Parathyroid adenoma (tissue), 2 donors: ENCODE results near the gene SCYL3.

ENCODE experiments used
- H2AFZ ChIP-seq: fragments of 300-600 bp; sonication (generic); one replicate; pipeline ENCODE4 v1.7.0; 2017; ENCODE audit warnings: antibody characterized with exemption, mild to moderate bottlenecking
- H3K27ac ChIP-seq: fragments of 300-600 bp; sonication (generic); one replicate; pipeline ENCODE4 v1.7.0; 2017
- H3K27me3 ChIP-seq: fragments of 300-600 bp; sonication (generic); one replicate; pipeline ENCODE4 v1.7.0; 2017; ENCODE audit warnings: low read length; ENCODE audit not compliant: control insufficient read depth, insufficient read depth
- H3K36me3 ChIP-seq: fragments of 300-600 bp; sonication (generic); one replicate; pipeline ENCODE4 v1.7.0; 2017; ENCODE audit warnings: low read length; ENCODE audit not compliant: control insufficient read depth, insufficient read depth
- H3K4me1 ChIP-seq: fragments of 300-600 bp; sonication (generic); one replicate; pipeline ENCODE4 v1.7.0; 2017; ENCODE audit warnings: control low read depth
- H3K4me2 ChIP-seq: fragments of 300-600 bp; sonication (generic); one replicate; pipeline ENCODE4 v1.7.0; 2017; ENCODE audit warnings: low read length
- H3K4me3 ChIP-seq: fragments of 300-600 bp; sonication (generic); one replicate; pipeline ENCODE4 v1.7.0; 2017; ENCODE audit warnings: low read depth, low read length
- H3K79me2 ChIP-seq: fragments of 300-600 bp; sonication (generic); one replicate; pipeline ENCODE4 v1.7.0; 2017; ENCODE audit warnings: control low read depth
- H3K9ac ChIP-seq: fragments of 300-600 bp; sonication (generic); one replicate; pipeline ENCODE4 v1.7.0; 2017; ENCODE audit warnings: mild to moderate bottlenecking
- H3K9me3 ChIP-seq: fragments of 300-600 bp; sonication (generic); one replicate; pipeline ENCODE4 v1.7.0; 2017; ENCODE audit warnings: low read length; ENCODE audit not compliant: control insufficient read depth
- TF ChIP-seq, protein P1 (sequence below): fragments of 300-600 bp; sonication (generic); IDR thresholded peaks from one replicate; pipeline ENCODE4 v1.7.0; 2017; ENCODE audit warnings: antibody characterized with exemption, mild to moderate bottlenecking
- donor health status: primary hyperparathyroidism.

Gene SCYL3

DNA sequence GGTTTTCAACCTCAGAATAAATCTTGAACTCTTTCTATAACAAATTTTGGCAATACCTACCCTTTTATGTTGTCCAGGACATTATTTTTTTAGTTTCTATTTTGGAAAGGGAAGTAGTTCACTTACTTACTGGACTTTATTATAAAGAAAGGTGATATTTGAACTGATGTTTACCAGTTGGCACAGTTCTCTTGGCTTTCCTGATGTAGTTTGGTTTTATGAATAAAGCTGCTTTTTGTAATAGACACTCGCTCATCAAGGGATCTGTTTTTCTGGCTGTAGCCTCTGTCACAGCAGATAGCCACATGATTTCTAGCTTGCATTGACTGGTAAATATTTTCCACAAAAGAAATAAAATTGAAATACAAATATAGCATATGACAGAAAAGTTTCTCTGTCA lies 58.0 kb downstream of the SCYL3 start:
- TF ChIP-seq, protein P1, sequence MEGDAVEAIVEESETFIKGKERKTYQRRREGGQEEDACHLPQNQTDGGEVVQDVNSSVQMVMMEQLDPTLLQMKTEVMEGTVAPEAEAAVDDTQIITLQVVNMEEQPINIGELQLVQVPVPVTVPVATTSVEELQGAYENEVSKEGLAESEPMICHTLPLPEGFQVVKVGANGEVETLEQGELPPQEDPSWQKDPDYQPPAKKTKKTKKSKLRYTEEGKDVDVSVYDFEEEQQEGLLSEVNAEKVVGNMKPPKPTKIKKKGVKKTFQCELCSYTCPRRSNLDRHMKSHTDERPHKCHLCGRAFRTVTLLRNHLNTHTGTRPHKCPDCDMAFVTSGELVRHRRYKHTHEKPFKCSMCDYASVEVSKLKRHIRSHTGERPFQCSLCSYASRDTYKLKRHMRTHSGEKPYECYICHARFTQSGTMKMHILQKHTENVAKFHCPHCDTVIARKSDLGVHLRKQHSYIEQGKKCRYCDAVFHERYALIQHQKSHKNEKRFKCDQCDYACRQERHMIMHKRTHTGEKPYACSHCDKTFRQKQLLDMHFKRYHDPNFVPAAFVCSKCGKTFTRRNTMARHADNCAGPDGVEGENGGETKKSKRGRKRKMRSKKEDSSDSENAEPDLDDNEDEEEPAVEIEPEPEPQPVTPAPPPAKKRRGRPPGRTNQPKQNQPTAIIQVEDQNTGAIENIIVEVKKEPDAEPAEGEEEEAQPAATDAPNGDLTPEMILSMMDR, result no peak
- Histone ChIP-seq H3K9ac (no peak overlapping the region), H3K4me2 (no peak overlapping the region), H2AFZ (no peak overlapping the region), H3K9me3 (peaks cover 3% of the 10 kb centered on the region), H3K4me3 (no peak overlapping the region), H3K27me3 (no peaks in the 10 kb centered on the region), H3K79me2 (peaks cover 12% of the 10 kb centered on the region), H3K27ac (peak overlapping the region; percentile 89), H3K36me3 (no peaks in the 10 kb centered on the region), H3K4me1 (peaks cover 4% of the 10 kb centered on the region)

DNA sequence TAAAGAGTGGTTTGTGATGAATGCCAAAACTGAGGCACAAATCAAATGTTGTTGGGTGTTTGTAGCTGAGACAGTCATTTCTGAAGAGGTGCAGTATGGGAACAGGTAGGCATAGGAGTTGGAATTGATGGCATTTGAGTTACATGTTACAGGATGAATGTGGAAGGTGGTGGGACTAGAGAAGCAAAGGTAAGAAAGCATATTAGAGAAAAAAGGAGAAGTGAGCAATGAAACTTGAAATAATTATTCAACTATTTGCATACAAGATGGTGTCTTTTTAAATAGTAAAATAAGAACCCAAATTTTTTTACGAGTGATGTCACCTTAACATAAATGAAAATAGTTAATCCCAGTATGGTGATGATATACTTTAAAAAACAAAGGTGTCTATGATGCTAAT lies 58.8 kb downstream of the SCYL3 start:
- Histone ChIP-seq H3K27ac (no peak overlapping the region), H3K36me3 (no peaks in the 10 kb centered on the region), H3K79me2 (peaks cover 10% of the 10 kb centered on the region), H3K27me3 (no peaks in the 10 kb centered on the region), H3K9ac (no peak overlapping the region), H2AFZ (no peak overlapping the region), H3K9me3 (peaks cover 3% of the 10 kb centered on the region), H3K4me1 (peaks cover 4% of the 10 kb centered on the region), H3K4me3 (no peak overlapping the region), H3K4me2 (no peak overlapping the region)
- TF ChIP-seq, protein P1, result no peak

DNA sequence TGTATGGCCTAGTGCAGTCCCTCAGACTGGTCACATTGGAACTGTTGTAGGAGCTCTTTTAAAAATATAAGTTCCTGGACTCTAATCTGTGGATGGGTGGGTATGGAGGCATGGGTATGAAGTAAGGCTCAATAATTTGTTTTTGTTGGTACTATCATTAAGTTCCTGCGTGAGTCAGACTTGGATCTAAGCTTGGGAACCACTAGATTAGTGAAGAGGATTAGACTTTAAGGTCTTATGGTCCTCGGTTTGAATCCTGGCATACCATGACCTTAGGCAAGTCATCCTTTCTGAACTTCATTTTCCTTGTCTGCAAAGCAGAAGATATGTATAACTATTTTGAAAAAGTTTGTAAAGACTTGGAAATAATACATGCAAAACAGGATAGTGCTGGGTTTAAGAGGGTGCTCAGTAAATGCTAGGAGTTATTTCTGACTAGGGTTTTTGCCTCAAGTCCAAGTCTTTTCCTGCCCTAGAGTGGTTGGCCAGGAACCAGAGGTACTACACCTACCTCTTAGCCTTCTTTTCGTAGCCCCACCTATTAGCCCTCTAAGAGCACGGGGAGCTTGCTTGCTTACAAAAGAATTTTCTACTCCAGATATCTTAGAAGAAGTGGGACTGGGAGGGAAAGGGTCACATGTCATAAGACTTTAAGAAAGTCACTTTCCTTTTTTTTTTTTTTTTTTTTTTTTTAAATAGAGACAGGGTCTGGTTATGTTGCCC lies 60.4 kb downstream of the SCYL3 start:
- TF ChIP-seq, protein P1, result no peak
- H3K9ac ChIP-seq, result no peak overlapping the region
- no peak overlapping the region for H3K4me3 ChIP-seq
- no peak overlapping the region for H3K27ac ChIP-seq
- no peaks in the 10 kb centered on the region for H3K27me3 ChIP-seq
- no peak overlapping the region for H2AFZ ChIP-seq
- H3K79me2 ChIP-seq, result peaks cover 2% of the 10 kb centered on the region
- no peaks in the 10 kb centered on the region for H3K36me3 ChIP-seq
- H3K9me3 ChIP-seq, result no peaks in the 10 kb centered on the region
- peaks cover 4% of the 10 kb centered on the region for H3K4me1 ChIP-seq
- no peak overlapping the region for H3K4me2 ChIP-seq

DNA sequence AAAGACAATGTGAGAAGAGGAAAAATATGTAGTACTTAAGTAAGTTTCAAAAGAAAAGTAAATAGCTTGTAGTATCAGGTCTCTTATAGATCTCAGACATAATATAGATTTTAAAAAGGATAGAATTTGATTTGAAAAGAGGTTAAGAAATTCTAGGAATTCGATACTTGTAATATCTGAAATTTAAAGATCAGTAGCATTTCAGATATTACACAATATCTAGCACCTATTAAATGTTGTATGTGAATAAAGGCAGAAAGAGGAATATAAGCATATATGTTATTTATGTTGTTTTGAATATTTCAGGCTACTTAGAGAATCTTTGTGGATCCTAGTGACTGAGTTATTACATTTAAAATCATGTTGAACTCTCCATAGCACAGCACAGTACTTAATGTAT lies 64.0 kb downstream of the SCYL3 start:
- Histone ChIP-seq H3K4me3 (no peak overlapping the region), H3K4me1 (no peaks in the 10 kb centered on the region), H3K36me3 (no peaks in the 10 kb centered on the region), H3K9me3 (no peaks in the 10 kb centered on the region), H3K9ac (no peak overlapping the region), H2AFZ (no peak overlapping the region), H3K27me3 (no peaks in the 10 kb centered on the region), H3K4me2 (no peak overlapping the region), H3K79me2 (no peaks in the 10 kb centered on the region), H3K27ac (no peak overlapping the region)
- TF ChIP-seq, protein P1, result no peak

DNA sequence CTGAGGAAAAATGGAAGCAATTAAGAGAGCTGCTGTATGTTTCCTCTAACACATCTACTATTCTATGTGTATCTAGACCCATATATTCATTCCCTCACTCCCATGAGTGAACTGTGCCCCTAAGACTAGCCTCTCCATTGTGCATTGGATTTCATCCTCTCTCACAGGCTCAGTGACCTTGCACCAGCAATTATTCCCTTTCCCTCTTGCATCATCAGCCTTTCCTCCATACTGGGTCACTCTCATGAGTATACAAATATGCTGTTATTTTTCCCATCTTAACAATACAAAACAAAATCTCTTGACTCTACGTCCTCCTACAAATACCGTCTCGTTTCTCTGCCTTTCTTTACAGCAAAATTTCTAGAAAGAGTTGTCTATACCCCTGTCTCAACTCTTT lies 69.5 kb downstream of the SCYL3 start:
- no peaks in the 10 kb centered on the region for H3K9me3 ChIP-seq
- H2AFZ ChIP-seq, result no peak overlapping the region
- no peaks in the 10 kb centered on the region for H3K27me3 ChIP-seq
- H3K36me3 ChIP-seq, result no peaks in the 10 kb centered on the region
- TF ChIP-seq, protein P1, result no peak
- H3K9ac ChIP-seq, result no peak overlapping the region
- no peak overlapping the region for H3K27ac ChIP-seq
- H3K4me3 ChIP-seq, result no peak overlapping the region
- no peak overlapping the region for H3K4me2 ChIP-seq
- H3K79me2 ChIP-seq, result no peaks in the 10 kb centered on the region
- no peaks in the 10 kb centered on the region for H3K4me1 ChIP-seq
